Left lung (tissue), 10 donors: ENCODE data around the gene ERC2. TPM values are rescaled to one million over a fixed set of nuclear protein-coding genes. Genes with fewer than 3 reads are reported as not detected.

Experiments
- ATAC-seq: fragments of 200-7000 bp; cut with Tn5 transposase; one replicate; pipeline ENCODE4 v1.9.1; 2020; ENCODE audit warnings: moderate library complexity
- DNase-seq, 4 donors: peaks; one replicate each; pipeline ENCODE4 v3.0.0-alpha.2; 2013 to 2020
- H3K27ac ChIP-seq, 2 donors: fragments of 200-600 bp; sonication (generic) in 1 of 2; one replicate each; pipeline versions ENCODE4 v1.5.0 to v1.8.0; 2020 to 2021
- H3K27me3 ChIP-seq, 2 donors: fragments of 200-600 bp; sonication (generic) in 1 of 2; one replicate each; pipeline versions ENCODE4 v1.5.0 to v1.8.0; 2020 to 2021
- H3K36me3 ChIP-seq, 2 donors: fragments of 200-600 bp; sonication (generic) in 1 of 2; one replicate each; pipeline versions ENCODE4 v1.5.0 to v1.8.0; 2020 to 2021
- H3K4me1 ChIP-seq, 2 donors: fragments of 200-600 bp; one replicate each; pipeline ENCODE4 v1.8.0; 2021
- H3K4me3 ChIP-seq, 2 donors: fragments of 200-600 bp; sonication (generic) in 1 of 2; one replicate each; pipeline versions ENCODE4 v1.5.0 to v1.8.0; 2020 to 2021; ENCODE audit warnings: mild to moderate bottlenecking in 1 of 2
- H3K9me3 ChIP-seq, 2 donors: fragments of 200-600 bp; sonication (generic) in 1 of 2; one replicate each; pipeline versions ENCODE4 v1.5.0 to v1.8.0; 2020 to 2021
- CTCF ChIP-seq, 2 donors: fragments of 200-600 bp; sonication (generic) in 1 of 2; IDR thresholded peaks; one replicate each; pipeline versions ENCODE4 v1.5.0 to v1.8.0; 2021; ENCODE audit warnings: antibody characterized with exemption in 2 of 2
- intact Hi-C, 2 donors: fragments of 100-400 bp; cut with DNase I; formaldehyde crosslinking; loops; one replicate each; pipeline versions ENCODE4 v1.11.2 to v1.14.2; 2022
- polyA plus RNA-seq, 6 donors: library from polyadenylated mRNA; unstranded; fragments of 120-200 nt; gene quantifications; one replicate each; pipeline ENCODE4 v1.2.1, GENCODE V29; 2013; ENCODE audit not compliant: insufficient read length in 6 of 6
- total RNA-seq, 2 donors: library from RNA; stranded (reverse); fragmentation: NEBNext Ultra II Directional; extraction: Animal tissue kit (Norgen Biotek cat#: 25700); gene quantifications; one replicate each; pipeline ENCODE4 v1.2.1, GENCODE V29; 2021
- donor health status: DM: no; HTN: yes; CAD: no.
- donor health status: DM: no; HTN: no; CAD: no.

Gene ERC2
- total and polyA plus RNA-seq, 8 donors: 1.6 to 3.3 (median 2.1) TPM

DNA sequence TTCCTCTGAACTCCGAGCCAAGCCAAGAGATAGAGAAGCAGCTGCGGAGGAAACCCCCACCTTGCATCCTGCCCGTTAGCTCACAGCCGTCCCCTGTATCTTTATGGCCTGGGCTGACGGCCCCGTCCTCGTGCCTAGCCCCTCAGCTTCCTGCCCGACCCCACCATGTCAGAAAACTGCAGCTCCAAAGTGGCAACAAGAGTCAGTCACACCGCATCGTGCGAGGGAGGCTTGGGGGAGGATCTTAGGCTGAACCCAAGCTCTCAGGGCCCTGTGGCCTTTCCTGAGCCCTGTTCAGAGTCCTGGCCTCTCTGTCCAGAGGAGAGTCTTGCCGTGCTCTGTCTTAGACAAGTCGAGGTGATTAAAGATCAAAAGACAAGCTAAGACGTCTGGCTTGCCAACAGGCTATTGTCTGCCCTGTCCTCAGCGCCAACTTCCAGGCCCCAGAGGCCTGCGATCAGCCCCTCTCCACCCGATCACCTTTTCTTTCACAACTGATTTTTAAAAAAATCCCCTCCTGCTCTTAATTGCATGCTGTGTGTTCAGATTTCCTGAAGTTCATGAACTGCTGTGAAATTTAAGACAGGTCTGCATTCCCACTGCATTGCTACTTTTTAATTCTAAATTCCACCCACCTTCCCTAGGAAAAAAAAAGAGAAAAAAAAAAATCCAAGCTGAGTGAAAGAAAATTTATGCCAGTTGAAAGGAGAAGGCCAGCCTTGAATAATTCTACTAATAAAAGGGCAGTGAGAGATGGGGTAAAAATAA is 891.5 kb downstream of the ERC2 start:
- intact Hi-C loops: no loop called here
- no peak for TF ChIP-seq CTCF (IDR thresholded peaks at IDR 0.05)
- no peaks in the 10 kb centered on the region for H3K4me1 ChIP-seq
- H3K27me3 ChIP-seq: peaks cover 0 to 3% of the 10 kb centered on the region in 2 donors
- no peak overlapping the region for H3K4me3 ChIP-seq
- no peak overlapping the region for H3K27ac ChIP-seq
- DNase-seq (peak in 1 of 4 donors; percentile 46), ATAC-seq (no peak)
- peaks cover 0 to 2% of the 10 kb centered on the region in 2 donors for H3K9me3 ChIP-seq
- H3K36me3 ChIP-seq: no peaks in the 10 kb centered on the region

DNA sequence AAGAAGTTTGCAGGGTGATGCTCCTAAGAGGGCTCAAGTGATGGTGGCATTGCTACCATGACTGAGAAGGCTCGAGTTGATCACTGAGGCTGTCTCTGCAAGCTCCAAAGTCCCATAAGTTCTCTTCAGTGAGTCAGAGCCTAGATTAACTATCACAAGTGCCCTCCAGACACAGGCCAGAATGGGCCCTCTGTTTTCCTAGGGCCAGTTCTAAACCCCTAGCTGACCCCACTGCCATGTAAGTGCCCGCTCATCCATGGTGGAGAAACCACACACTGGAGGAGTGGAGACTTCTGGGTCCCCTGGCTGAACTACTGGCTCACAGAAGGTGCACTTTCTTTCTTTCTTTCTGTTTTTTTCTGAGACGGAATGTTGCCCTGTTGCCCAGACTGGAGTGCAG is 893.6 kb downstream of the ERC2 start:
- DNase-seq: no peak
- Histone ChIP-seq H3K27me3 (peaks cover 0 to 5% of the 10 kb centered on the region in 2 donors), H3K4me3 (no peak overlapping the region), H3K27ac (no peak overlapping the region), H3K9me3 (peaks cover 0 to 2% of the 10 kb centered on the region in 2 donors), H3K4me1 (no peaks in the 10 kb centered on the region), H3K36me3 (no peaks in the 10 kb centered on the region)
- ATAC-seq: no peak
- no peak for TF ChIP-seq CTCF (IDR thresholded peaks at IDR 0.05)
- intact Hi-C loops: no loop called here

DNA sequence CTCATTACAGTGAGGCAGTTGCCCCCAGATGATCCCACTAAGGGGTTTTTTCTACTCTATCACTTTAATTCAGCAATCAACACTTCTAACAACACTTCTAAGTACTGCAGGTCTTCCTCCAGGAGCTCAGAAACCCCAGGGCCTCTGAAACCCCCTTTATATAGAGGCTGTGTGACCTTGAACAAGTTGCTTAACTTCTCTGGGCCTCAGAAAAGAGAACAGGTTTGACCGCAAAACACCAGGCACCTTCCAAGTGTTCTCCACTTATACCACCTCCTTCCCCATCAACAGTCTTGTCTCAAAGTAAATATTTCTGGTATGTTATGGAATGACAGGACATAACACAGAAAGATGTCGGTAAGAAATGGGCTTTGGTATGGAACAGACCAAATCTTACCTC is 895.5 kb downstream of the ERC2 start:
- DNase-seq: no peak
- Histone ChIP-seq H3K9me3 (no peaks in the 10 kb centered on the region), H3K36me3 (no peaks in the 10 kb centered on the region), H3K27me3 (peaks cover 0 to 5% of the 10 kb centered on the region in 2 donors), H3K27ac (no peak overlapping the region), H3K4me3 (no peak overlapping the region), H3K4me1 (no peaks in the 10 kb centered on the region)
- intact Hi-C loops: no loop called here
- ATAC-seq: no peak
- TF ChIP-seq CTCF (IDR thresholded peaks at IDR 0.05): no peak

DNA sequence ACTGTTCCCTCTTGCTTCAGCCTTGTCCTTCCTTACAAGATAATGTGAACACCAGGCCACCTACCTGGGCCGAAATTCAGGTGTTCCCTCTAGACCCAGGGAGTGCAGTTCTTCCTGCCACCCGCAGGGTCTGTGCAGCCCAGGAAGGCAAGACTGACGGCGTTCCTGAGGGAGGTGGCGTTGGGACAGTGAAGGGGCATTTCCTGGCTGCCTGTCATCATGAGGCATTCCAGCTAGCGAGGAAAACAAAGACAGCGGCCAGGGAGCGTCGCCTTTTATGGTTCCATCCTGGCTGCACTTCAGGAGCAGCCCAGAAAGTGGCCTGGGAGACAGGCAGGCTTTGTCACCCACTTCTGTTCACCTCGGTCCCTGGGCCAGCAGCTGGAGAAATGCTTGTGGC is 896.4 kb downstream of the ERC2 start:
- ATAC-seq (peak; percentile 52), DNase-seq (peak in 2 of 4 donors; percentile 40 to 70)
- intact Hi-C loops: no loop called here
- Histone ChIP-seq H3K4me1 (no peaks in the 10 kb centered on the region), H3K27me3 (peaks cover 0 to 5% of the 10 kb centered on the region in 2 donors), H3K36me3 (no peaks in the 10 kb centered on the region), H3K27ac (no peak overlapping the region), H3K4me3 (no peak overlapping the region), H3K9me3 (no peaks in the 10 kb centered on the region)
- TF ChIP-seq CTCF (IDR thresholded peaks at IDR 0.05): no peak

GRCh38 chr3:55571216-55571813 is 897.0 kb downstream of the ERC2 start:
- Histone ChIP-seq H3K27ac (no peak overlapping the region), H3K36me3 (no peaks in the 10 kb centered on the region), H3K4me3 (no peak overlapping the region), H3K9me3 (no peaks in the 10 kb centered on the region), H3K27me3 (peaks cover 0 to 5% of the 10 kb centered on the region in 2 donors), H3K4me1 (no peaks in the 10 kb centered on the region)
- ATAC-seq (no peak), DNase-seq (no peak)
- intact Hi-C loops: no loop called here
- no peak for TF ChIP-seq CTCF (IDR thresholded peaks at IDR 0.05)
